OCI-LY7 (cell line): ENCODE measurements around the gene TRIO. TPM values are rescaled to one million over a fixed set of nuclear protein-coding genes. Genes with fewer than 3 reads are reported as not detected.

Source experiments
- BruUV-seq: library from RNA; stranded (reverse); fragments of 400-500 nt; replicated peaks from 2 replicates; lab custom pipeline; 2021; lab: Mats Ljungman, UMichigan
- CTCF ChIA-PET: fragments of 300-600 bp; sonication (Branson Sonifier 250); formaldehyde crosslinking; loops from one replicate; lab custom pipeline; 2022; ENCODE audit warnings: antibody characterized with exemption; ENCODE audit not compliant: unreplicated experiment; lab: Charles Lee
- POLR2A ChIA-PET: fragments of 300-600 bp; sonication (Branson Sonifier 250); formaldehyde crosslinking; loops from one replicate; lab custom pipeline; 2022; ENCODE audit warnings: antibody characterized with exemption; lab: Charles Lee
- DNase-seq: peaks from one replicate; pipeline ENCODE4 v3.0.0-alpha.2; 2015; ENCODE audit warnings: low spot score
- H2AFZ ChIP-seq: fragments of 200-600 bp; sonication (generic), shearing (Covaris generic); 2 replicates; pipeline ENCODE4 v1.6.1; 2014; ENCODE audit warnings: mild to moderate bottlenecking, antibody characterized with exemption, low read length, moderate library complexity
- H3K27ac ChIP-seq: fragments of 200-600 bp; sonication (generic); 2 replicates; pipeline ENCODE4 v1.5.1; 2014; ENCODE audit warnings: mixed run types, low read depth, mild to moderate bottlenecking, moderate library complexity, low read length, inconsistent platforms; ENCODE audit not compliant: poor library complexity, severe bottlenecking
- H3K36me3 ChIP-seq: fragments of 200-600 bp; sonication (generic); 2 replicates; pipeline ENCODE4 v1.6.1; 2014; ENCODE audit warnings: mild to moderate bottlenecking, antibody characterized with exemption, low read length, moderate library complexity, mixed read lengths; ENCODE audit not compliant: insufficient read depth
- H3K4me1 ChIP-seq: fragments of 200-600 bp; sonication (generic); 2 replicates; pipeline ENCODE4 v1.5.1; 2014; ENCODE audit warnings: mild to moderate bottlenecking, low read length; ENCODE audit not compliant: insufficient read depth, poor library complexity, severe bottlenecking
- H3K4me2 ChIP-seq: fragments of 200-600 bp; sonication (generic); 2 replicates; pipeline ENCODE4 v1.6.1; 2014; ENCODE audit warnings: mild to moderate bottlenecking, low read length
- H3K4me3 ChIP-seq: fragments of 200-600 bp; sonication (generic); 2 replicates; pipeline ENCODE4 v1.5.1; 2014; ENCODE audit warnings: mild to moderate bottlenecking, low read depth, low read length; ENCODE audit not compliant: poor library complexity, severe bottlenecking
- H3K79me2 ChIP-seq: fragments of 200-600 bp; sonication (generic); 2 replicates; pipeline ENCODE4 v1.6.1; 2016; ENCODE audit warnings: low read depth, mild to moderate bottlenecking, low read length, moderate library complexity, mixed read lengths; ENCODE audit not compliant: insufficient read depth
- H3K9me2 ChIP-seq: fragments of 200-600 bp; sonication (generic); 2 replicates; pipeline ENCODE4 v1.6.1; 2016; ENCODE audit warnings: mild to moderate bottlenecking, low read length, mixed read lengths; ENCODE audit not compliant: insufficient read depth
- H3K9me3 ChIP-seq: fragments of 200-600 bp; sonication (generic); 2 replicates; pipeline ENCODE4 v1.6.1; 2014; ENCODE audit warnings: mild to moderate bottlenecking, mixed run types, low read length, mixed read lengths
- H4K20me1 ChIP-seq: fragments of 200-600 bp; sonication (generic); 2 replicates; pipeline ENCODE4 v1.6.1; 2014; ENCODE audit warnings: mild to moderate bottlenecking, antibody characterized with exemption, low read length, moderate library complexity, mixed read lengths; ENCODE audit not compliant: insufficient read depth
- CTCF ChIP-seq: fragments of 200-600 bp; sonication (generic); conservative IDR thresholded peaks from 2 replicates; pipeline ENCODE4 v1.5.1; 2014; ENCODE audit warnings: mild to moderate bottlenecking, antibody characterized with exemption, low read length, moderate library complexity, mixed read lengths
- EZH2phosphoT487 ChIP-seq: fragments of 200-600 bp; sonication (generic); IDR thresholded peaks from 2 replicates; pipeline ENCODE4 v1.6.1; 2018; ENCODE audit warnings: low read depth, borderline replicate concordance, mild to moderate bottlenecking, mixed run types, antibody characterized with exemption, low read length, moderate library complexity, mixed read lengths
- intact Hi-C: fragments of 100-400 bp; cut with micrococcal nuclease; formaldehyde crosslinking; loops from one replicate; pipeline ENCODE4 v1.10.0; 2022; ENCODE audit not compliant: unreplicated experiment
- total RNA-seq, 2 experiments: library from RNA; depleted of rRNA in 1 of 2; stranded (reverse); fragments of >200 nt in 1 of 2; shearing (Covaris generic) in 1 of 2; gene quantifications; 2 replicates each; pipeline ENCODE4 v1.2.3, GENCODE V29; 2014 to 2022

TRIO gene
- total RNA-seq, 2 experiments from 2014 or later = 35.8 to 55.1 TPM

- no peak overlapping the region for H3K27ac ChIP-seq
- intact Hi-C loops = loop anchor here (5.0 kb wide), 1 partner anchor 60 kb away; no protein-coding TSS in a partner anchor
- peaks cover 19% of the 10 kb centered on the region for H3K4me1 ChIP-seq
- TF ChIP-seq EZH2phosphoT487 (no peak), CTCF (no peak)
- H3K4me3 ChIP-seq = no peak overlapping the region
- H3K36me3 ChIP-seq = no peaks in the 10 kb centered on the region
- POLR2A ChIA-PET = interaction anchor here (0.5 to 0.7 kb wide), 2 partner anchors 14 to 93 kb away, joined by 3 read pairs; no protein-coding TSS in a partner anchor
- H3K9me3 ChIP-seq = no peaks in the 10 kb centered on the region
- no peaks in the 10 kb centered on the region for H3K79me2 ChIP-seq
- no peaks in the 10 kb centered on the region for H3K9me2 ChIP-seq
- no peak overlapping the region for H2AFZ ChIP-seq
- DNase-seq = no peak
- no peak overlapping the region for H3K4me2 ChIP-seq
- CTCF ChIA-PET = no interaction called here
- BruUV-seq = no TSS peak
- H4K20me1 ChIP-seq = 0 out of 2 replicates have a peak, but pooled peaks cover 3% of the 10 kb centered on the region
Measured at GRCh38 chr5:14272548-14273205, 129.5 kb downstream of the TRIO start.

GRCh38 chr5:14273207-14273767, 130.1 kb downstream of the TRIO start:
- no TSS peak for BruUV-seq
- CTCF ChIA-PET = no interaction called here
- no peak overlapping the region for H2AFZ ChIP-seq

More at GRCh38 chr5:14273207-14273767, 130.1 kb downstream of the TRIO start:
- Histone ChIP-seq H3K36me3 (no peaks in the 10 kb centered on the region), H3K4me1 (peaks cover 22% of the 10 kb centered on the region), H3K9me3 (no peaks in the 10 kb centered on the region), H3K4me2 (no peak overlapping the region), H3K4me3 (no peak overlapping the region), H3K79me2 (no peaks in the 10 kb centered on the region), H4K20me1 (0 out of 2 replicates have a peak, but pooled peaks cover 3% of the 10 kb centered on the region), H3K27ac (no peak overlapping the region), H3K9me2 (no peaks in the 10 kb centered on the region)
- DNase-seq = no peak
- TF ChIP-seq EZH2phosphoT487 = no peak
- no peak for TF ChIP-seq CTCF
- POLR2A ChIA-PET = interaction anchor here (0.7 kb wide), 1 partner anchor 14 kb away, joined by 3 read pairs; no protein-coding TSS in a partner anchor
- intact Hi-C loops = loop anchor here (5.0 kb wide), 1 partner anchor 61 kb away; no protein-coding TSS in a partner anchor
